HepG2 (cell line): Measurements from ENCODE around the gene TRIP4. TPM values are rescaled to one million over a fixed set of nuclear protein-coding genes. Genes with fewer than 3 reads are reported as not detected.

Experiments used
- ASH2L ChIP-seq: fragments of 300-600, 200-600 bp; sonication (generic); IDR thresholded peaks from 2 replicates; pipeline ENCODE4 v1.7.0; 2017; ENCODE audit warnings: low read depth, mild to moderate bottlenecking, moderate library complexity, mixed read lengths, low read length; ENCODE audit not compliant: insufficient read length
- CHD4 ChIP-seq: fragments of 200-600 bp; sonication (generic); IDR thresholded peaks from 2 replicates; pipeline ENCODE4 v1.7.0; 2017; ENCODE audit warnings: mild to moderate bottlenecking, low read length, borderline replicate concordance
- HIC2 ChIP-seq: sonication (generic); formaldehyde crosslinking; IDR thresholded peaks from 2 replicates; pipeline ENCODE4 v1.9.0; 2022; ENCODE audit warnings: low read depth, missing genetic modification reagents
- NR2C2 ChIP-seq: sonication (generic); formaldehyde crosslinking; IDR thresholded peaks from 2 replicates; pipeline ENCODE4 v1.4.0; 2020; ENCODE audit warnings: missing genetic modification reagents, mild to moderate bottlenecking, moderate library complexity, borderline replicate concordance
- RBM39 ChIP-seq: fragments of 200-400 bp; formaldehyde crosslinking; IDR thresholded peaks from one replicate; pipeline ENCODE4 v1.6.1; 2018; ENCODE audit warnings: antibody characterized with exemption, mild to moderate bottlenecking, low read depth, low read length; ENCODE audit not compliant: poor library complexity, severe bottlenecking
- TBX3 ChIP-seq: fragments of 450-650 bp; IDR thresholded peaks from 2 replicates; pipeline ENCODE4 v1.6.1; 2017; ENCODE audit warnings: antibody characterized with exemption, mild to moderate bottlenecking, inconsistent platforms, borderline replicate concordance
- ZBTB26 ChIP-seq: IDR thresholded peaks from 2 replicates; pipeline ENCODE4 v1.6.1; 2016; ENCODE audit warnings: missing compliant biosample characterization, missing genetic modification reagents, borderline replicate concordance
- ZNF101 ChIP-seq: sonication (generic); formaldehyde crosslinking; IDR thresholded peaks from 2 replicates; pipeline ENCODE4 v1.4.0; 2020; ENCODE audit warnings: mild to moderate bottlenecking, low read depth, missing genetic modification reagents, borderline replicate concordance
- ZNF143 ChIP-seq: sonication (generic); formaldehyde crosslinking; IDR thresholded peaks from 2 replicates; pipeline ENCODE4 v1.4.0; 2020; ENCODE audit warnings: missing genetic modification reagents
- ZNF263 ChIP-seq: sonication (generic); formaldehyde crosslinking; IDR thresholded peaks from 2 replicates; pipeline ENCODE4 v1.4.0; 2020; ENCODE audit warnings: missing genetic modification reagents
- ZNF513 ChIP-seq: sonication (generic); formaldehyde crosslinking; conservative IDR thresholded peaks from 2 replicates; pipeline ENCODE4 v1.5.0; 2020; ENCODE audit warnings: missing genetic modification reagents
- ZZZ3 ChIP-seq: sonication (generic); formaldehyde crosslinking; IDR thresholded peaks from 2 replicates; pipeline ENCODE4 v1.4.0; 2020; ENCODE audit warnings: missing genetic modification reagents, mild to moderate bottlenecking, borderline replicate concordance
- polyA plus RNA-seq, 8 experiments: library from polyadenylated mRNA; depleted of rRNA in 3 of 8; stranded (reverse) in 7 of 8; unstranded in 1 of 8; fragments of >200 nt; fragmentation: Illumina TruSeq in 4 of 8; extraction: Trizol in 4 of 8; gene quantifications; 2 replicates each; pipeline versions ENCODE4 v1.2.1 to v1.2.3, GENCODE V29; 2011 to 2016; ENCODE audit warnings: low read depth in 4 of 8, missing spikeins in 1 of 8, mixed read lengths in 1 of 8; ENCODE audit not compliant: insufficient read depth in 1 of 8
- total RNA-seq, 5 experiments: library from RNA; depleted of rRNA; stranded (reverse); fragments of >200 nt; fragmentation: Illumina TruSeq; extraction: Trizol; gene quantifications; 2 replicates each; pipeline ENCODE4 v1.2.3, GENCODE V29; 2016; ENCODE audit warnings: low read depth in 1 of 5
- TF ChIP-seq, protein P1 (sequence below): sonication (generic); formaldehyde crosslinking; IDR thresholded peaks from 2 replicates; pipeline ENCODE4 v1.4.0; 2020; ENCODE audit warnings: missing genetic modification reagents

The TRIP4 gene
- total and polyA plus RNA-seq, 2 of the 13 experiments (the other 11 are each of a cell fraction or from before 2014, with no cell fraction given), result 7.1 to 11.8 TPM

GRCh38 chr15:64355944-64356709 lies 31.5 kb upstream of the TRIP4 start, which contains the start of gene CSNK1G1 (continued):
- no peak for TF ChIP-seq ZNF101 (CRISPR knock-in tag)
- 0 out of 2 replicates have a peak, but pooled peaks have one; percentile 27 for TF ChIP-seq ZNF143 (CRISPR knock-in tag)
- TF ChIP-seq ASH2L, result peak; percentile 70
- TF ChIP-seq CHD4, result no peak
- TF ChIP-seq ZZZ3, result no peak
- TF ChIP-seq NR2C2, result peak; percentile 99
- TF ChIP-seq, protein P1, sequence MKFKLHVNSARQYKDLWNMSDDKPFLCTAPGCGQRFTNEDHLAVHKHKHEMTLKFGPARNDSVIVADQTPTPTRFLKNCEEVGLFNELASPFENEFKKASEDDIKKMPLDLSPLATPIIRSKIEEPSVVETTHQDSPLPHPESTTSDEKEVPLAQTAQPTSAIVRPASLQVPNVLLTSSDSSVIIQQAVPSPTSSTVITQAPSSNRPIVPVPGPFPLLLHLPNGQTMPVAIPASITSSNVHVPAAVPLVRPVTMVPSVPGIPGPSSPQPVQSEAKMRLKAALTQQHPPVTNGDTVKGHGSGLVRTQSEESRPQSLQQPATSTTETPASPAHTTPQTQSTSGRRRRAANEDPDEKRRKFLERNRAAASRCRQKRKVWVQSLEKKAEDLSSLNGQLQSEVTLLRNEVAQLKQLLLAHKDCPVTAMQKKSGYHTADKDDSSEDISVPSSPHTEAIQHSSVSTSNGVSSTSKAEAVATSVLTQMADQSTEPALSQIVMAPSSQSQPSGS (CRISPR knock-in tag), result peak; percentile 43; the same call in 1 of the 2 replicates
- TF ChIP-seq ZNF513 (CRISPR knock-in tag), result no peak
- peak; percentile 74 for TF ChIP-seq RBM39
- TF ChIP-seq TBX3, result no peak
- no peak for TF ChIP-seq HIC2 (CRISPR knock-in tag)
- TF ChIP-seq ZBTB26 (CRISPR knock-in tag), result no peak
- peak; percentile 94 for TF ChIP-seq ZNF263 (CRISPR knock-in tag)
